Endothelial cell (in vitro differentiated cells): ENCODE measurements around the gene ASIC3. TPM values are rescaled to one million over a fixed set of nuclear protein-coding genes. Genes with fewer than 3 reads are reported as not detected.
A peak's percentile ranks its signal among the peaks of the same experiment; 100 is the strongest.

Experiments used
- DNase-seq: peaks from one replicate; pipeline ENCODE4 v3.0.0; 2021; ENCODE audit warnings: low spot score
- H3K27ac Mint-ChIP-seq: one replicate; pipeline ENCODE4 v1.8.0; 2021; ENCODE audit warnings: mixed read lengths, inconsistent platforms; ENCODE audit not compliant: unreplicated experiment
- H3K27me3 Mint-ChIP-seq: one replicate; pipeline ENCODE4 v1.8.0; 2021; ENCODE audit warnings: mild to moderate bottlenecking, moderate library complexity, mixed read lengths, inconsistent platforms; ENCODE audit not compliant: unreplicated experiment
- H3K36me3 Mint-ChIP-seq: one replicate; pipeline ENCODE4 v1.8.0; 2021; ENCODE audit warnings: mild to moderate bottlenecking, low read depth, mixed read lengths, inconsistent platforms; ENCODE audit not compliant: unreplicated experiment
- H3K4me1 Mint-ChIP-seq: one replicate; pipeline ENCODE4 v1.8.0; 2021; ENCODE audit warnings: mild to moderate bottlenecking, mixed read lengths, inconsistent platforms; ENCODE audit not compliant: unreplicated experiment
- H3K4me3 Mint-ChIP-seq: one replicate; pipeline ENCODE4 v1.8.0; 2021; ENCODE audit warnings: mild to moderate bottlenecking, mixed read lengths, inconsistent platforms; ENCODE audit not compliant: unreplicated experiment
- H3K9me3 Mint-ChIP-seq: one replicate; pipeline ENCODE4 v1.8.0; 2021; ENCODE audit warnings: mixed read lengths, inconsistent platforms; ENCODE audit not compliant: unreplicated experiment
- total RNA-seq: library from RNA; stranded (reverse); fragmentation: NEBNext Ultra II Directional; extraction: Animal tissue kit (Norgen Biotek cat#: 25700); gene quantifications from one replicate; pipeline ENCODE4 v1.2.1, GENCODE V29; 2021; ENCODE audit not compliant: unreplicated experiment
- TF ChIP-seq, protein P1 (sequence below): fragments of 200-600 bp; sonication (generic); IDR thresholded peaks from one replicate; pipeline ENCODE4 v1.5.0; 2021; ENCODE audit warnings: antibody characterized with exemption; ENCODE audit not compliant: unreplicated experiment

The ASIC3 gene
- total RNA-seq, 1 donor from 2014 or later, result 3.4 TPM

DNA sequence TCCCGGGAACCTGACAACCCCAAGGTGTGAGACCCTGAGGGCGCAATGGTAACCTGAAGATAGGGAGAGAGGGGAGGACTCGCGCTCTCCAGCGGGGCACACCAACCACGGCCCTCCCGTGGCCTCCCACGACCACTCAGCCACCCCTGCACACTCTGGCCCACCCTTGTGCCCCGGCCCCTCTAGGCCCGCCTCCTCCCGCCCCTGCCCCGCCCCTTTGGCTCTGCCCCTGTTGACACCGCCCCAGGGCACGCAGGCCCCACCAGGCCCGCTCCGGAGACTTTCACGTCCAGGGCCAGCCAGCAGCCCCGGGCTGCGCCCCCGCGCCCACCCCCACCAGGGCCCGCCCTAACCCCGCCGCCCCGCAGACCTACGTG is 35.0 kb upstream of the ASIC3 start:
- TF ChIP-seq, protein P1, sequence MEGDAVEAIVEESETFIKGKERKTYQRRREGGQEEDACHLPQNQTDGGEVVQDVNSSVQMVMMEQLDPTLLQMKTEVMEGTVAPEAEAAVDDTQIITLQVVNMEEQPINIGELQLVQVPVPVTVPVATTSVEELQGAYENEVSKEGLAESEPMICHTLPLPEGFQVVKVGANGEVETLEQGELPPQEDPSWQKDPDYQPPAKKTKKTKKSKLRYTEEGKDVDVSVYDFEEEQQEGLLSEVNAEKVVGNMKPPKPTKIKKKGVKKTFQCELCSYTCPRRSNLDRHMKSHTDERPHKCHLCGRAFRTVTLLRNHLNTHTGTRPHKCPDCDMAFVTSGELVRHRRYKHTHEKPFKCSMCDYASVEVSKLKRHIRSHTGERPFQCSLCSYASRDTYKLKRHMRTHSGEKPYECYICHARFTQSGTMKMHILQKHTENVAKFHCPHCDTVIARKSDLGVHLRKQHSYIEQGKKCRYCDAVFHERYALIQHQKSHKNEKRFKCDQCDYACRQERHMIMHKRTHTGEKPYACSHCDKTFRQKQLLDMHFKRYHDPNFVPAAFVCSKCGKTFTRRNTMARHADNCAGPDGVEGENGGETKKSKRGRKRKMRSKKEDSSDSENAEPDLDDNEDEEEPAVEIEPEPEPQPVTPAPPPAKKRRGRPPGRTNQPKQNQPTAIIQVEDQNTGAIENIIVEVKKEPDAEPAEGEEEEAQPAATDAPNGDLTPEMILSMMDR, result no peak
- H3K9me3 Mint-ChIP-seq, result peaks cover 2% of the 10 kb centered on the region
- H3K27ac Mint-ChIP-seq, result no peak overlapping the region
- DNase-seq, result no peak
- H3K4me3 Mint-ChIP-seq, result no peak overlapping the region
- H3K4me1 Mint-ChIP-seq, result peaks cover 48% of the 10 kb centered on the region
- H3K27me3 Mint-ChIP-seq, result peaks cover 41% of the 10 kb centered on the region
- H3K36me3 Mint-ChIP-seq, result peaks cover 37% of the 10 kb centered on the region

DNA sequence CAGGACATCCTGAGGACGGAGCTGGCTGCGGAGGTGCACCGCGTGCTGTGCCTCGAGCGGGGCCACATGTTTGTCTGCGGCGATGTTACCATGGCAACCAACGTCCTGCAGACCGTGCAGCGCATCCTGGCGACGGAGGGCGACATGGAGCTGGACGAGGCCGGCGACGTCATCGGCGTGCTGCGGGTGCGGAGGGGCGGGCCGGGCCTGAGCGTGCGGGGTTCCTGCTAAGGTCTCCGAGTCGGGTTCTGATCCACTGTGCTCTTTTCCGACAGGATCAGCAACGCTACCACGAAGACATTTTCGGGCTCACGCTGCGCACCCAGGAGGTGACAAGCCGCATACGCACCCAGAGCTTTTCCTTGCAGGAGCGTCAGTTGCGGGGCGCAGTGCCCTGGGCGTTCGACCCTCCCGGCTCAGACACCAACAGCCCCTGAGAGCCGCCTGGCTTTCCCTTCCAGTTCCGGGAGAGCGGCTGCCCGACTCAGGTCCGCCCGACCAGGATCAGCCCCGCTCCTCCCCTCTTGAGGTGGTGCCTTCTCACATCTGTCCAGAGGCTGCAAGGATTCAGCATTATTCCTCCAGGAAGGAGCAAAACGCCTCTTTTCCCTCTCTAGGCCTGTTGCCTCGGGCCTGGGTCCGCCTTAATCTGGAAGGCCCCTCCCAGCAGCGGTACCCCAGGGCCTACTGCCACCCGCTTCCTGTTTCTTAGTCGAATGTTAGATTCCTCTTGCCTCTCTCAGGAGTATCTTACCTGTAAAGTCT is 34.4 kb upstream of the ASIC3 start:
- Mint-ChIP-seq H3K4me1 (peaks cover 48% of the 10 kb centered on the region), H3K36me3 (peaks cover 35% of the 10 kb centered on the region), H3K27me3 (peaks cover 39% of the 10 kb centered on the region), H3K27ac (peak overlapping the region; percentile 86), H3K4me3 (peak overlapping the region; percentile 89), H3K9me3 (no peaks in the 10 kb centered on the region)
- DNase-seq, result peak; percentile 86
- TF ChIP-seq, protein P1, result no peak

DNA sequence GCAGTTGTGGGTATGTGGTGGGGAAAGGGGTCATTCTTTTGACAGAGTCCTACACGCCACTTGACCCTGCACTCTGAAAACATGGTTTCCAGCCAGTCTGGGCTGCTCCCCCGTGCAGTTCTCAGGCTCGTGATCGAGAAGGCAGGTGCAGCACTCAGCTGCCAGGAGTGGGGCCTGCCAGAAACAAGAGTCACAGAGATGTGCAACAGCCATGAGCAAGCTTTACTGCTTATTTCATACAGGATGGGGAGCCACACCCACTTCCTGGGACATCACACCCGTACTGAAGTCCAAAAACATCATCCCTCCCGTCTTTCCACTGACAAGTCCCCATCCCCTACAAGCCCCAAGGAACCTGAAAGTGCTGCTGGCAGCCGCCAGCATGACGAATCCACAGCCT is 33.4 kb upstream of the ASIC3 start:
- TF ChIP-seq, protein P1, result no peak
- H3K4me3 Mint-ChIP-seq, result peak overlapping the region; percentile 62
- H3K9me3 Mint-ChIP-seq, result no peaks in the 10 kb centered on the region
- peaks cover 53% of the 10 kb centered on the region for H3K4me1 Mint-ChIP-seq
- peaks cover 35% of the 10 kb centered on the region for H3K36me3 Mint-ChIP-seq
- peak overlapping the region; percentile 61 for H3K27ac Mint-ChIP-seq
- no peak for DNase-seq
- peaks cover 46% of the 10 kb centered on the region for H3K27me3 Mint-ChIP-seq

DNA sequence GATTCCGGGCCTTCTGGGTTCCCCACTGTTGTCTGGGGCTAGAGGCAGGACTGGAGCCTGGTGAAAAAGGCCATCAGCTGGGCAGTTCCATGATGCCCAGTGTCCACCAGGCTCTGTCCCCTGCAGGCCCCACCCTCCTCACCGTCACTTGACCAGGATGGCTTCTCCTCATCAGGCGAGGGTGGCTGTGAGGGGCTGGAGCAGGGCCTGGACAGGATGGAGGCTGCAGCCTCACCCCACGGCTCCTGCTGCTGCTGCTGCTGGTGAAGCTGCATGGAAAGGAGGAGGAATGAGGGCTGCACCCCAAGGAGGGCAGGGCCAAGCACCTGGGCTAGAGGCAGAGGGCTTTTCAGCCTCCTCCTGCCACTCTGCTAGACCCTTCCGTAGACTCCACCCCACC is 32.4 kb upstream of the ASIC3 start:
- H3K9me3 Mint-ChIP-seq, result no peaks in the 10 kb centered on the region
- peaks cover 52% of the 10 kb centered on the region for H3K4me1 Mint-ChIP-seq
- H3K4me3 Mint-ChIP-seq, result peak overlapping the region; percentile 62
- peaks cover 52% of the 10 kb centered on the region for H3K27me3 Mint-ChIP-seq
- DNase-seq, result no peak
- TF ChIP-seq, protein P1, result no peak
- H3K27ac Mint-ChIP-seq, result no peak overlapping the region
- H3K36me3 Mint-ChIP-seq, result peaks cover 37% of the 10 kb centered on the region

DNA sequence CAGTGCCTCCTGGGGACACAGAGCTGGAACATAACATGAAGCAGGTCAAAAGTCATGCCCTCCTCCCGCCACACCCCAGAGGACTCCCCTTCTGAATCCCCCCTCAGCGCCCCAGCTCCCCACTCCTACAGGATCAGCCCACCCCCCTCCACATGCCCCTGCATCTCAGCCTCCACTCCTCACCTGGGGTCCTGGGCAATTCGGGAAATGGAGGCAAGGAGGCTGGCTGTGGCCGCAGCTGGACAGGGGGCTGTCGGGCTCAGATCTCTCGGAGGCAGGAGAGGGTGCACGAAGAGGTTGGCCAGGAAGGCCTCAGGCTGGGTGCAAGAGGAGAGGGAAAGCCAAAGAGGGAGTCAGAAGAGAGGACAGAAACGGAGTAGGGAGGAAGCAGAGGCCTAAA is 31.8 kb upstream of the ASIC3 start:
- no peak for DNase-seq
- Mint-ChIP-seq H3K4me1 (peaks cover 50% of the 10 kb centered on the region), H3K9me3 (no peaks in the 10 kb centered on the region), H3K27me3 (peaks cover 50% of the 10 kb centered on the region), H3K36me3 (peaks cover 35% of the 10 kb centered on the region), H3K4me3 (no peak overlapping the region), H3K27ac (no peak overlapping the region)
- TF ChIP-seq, protein P1, result no peak
